ENCODE results near the gene MYO18A.

- TF ChIP-seq, protein P1, sequence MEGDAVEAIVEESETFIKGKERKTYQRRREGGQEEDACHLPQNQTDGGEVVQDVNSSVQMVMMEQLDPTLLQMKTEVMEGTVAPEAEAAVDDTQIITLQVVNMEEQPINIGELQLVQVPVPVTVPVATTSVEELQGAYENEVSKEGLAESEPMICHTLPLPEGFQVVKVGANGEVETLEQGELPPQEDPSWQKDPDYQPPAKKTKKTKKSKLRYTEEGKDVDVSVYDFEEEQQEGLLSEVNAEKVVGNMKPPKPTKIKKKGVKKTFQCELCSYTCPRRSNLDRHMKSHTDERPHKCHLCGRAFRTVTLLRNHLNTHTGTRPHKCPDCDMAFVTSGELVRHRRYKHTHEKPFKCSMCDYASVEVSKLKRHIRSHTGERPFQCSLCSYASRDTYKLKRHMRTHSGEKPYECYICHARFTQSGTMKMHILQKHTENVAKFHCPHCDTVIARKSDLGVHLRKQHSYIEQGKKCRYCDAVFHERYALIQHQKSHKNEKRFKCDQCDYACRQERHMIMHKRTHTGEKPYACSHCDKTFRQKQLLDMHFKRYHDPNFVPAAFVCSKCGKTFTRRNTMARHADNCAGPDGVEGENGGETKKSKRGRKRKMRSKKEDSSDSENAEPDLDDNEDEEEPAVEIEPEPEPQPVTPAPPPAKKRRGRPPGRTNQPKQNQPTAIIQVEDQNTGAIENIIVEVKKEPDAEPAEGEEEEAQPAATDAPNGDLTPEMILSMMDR (IDR thresholded peaks at IDR 0.05; ENCODE audit: low read length): no peak
- no peak for TF ChIP-seq EZH2 (optimal IDR thresholded peaks at IDR 0.05; ENCODE audit: low read depth, low read length)
Observed at GRCh38 chr17:29196769-29197515, 16.7 kb upstream of the MYO18A start.
